WI38 (cell line): ENCODE measurements around the gene TOP2B.

Experiments used
- H3K4me3 ChIP-seq: 2 replicates; pipeline ENCODE4 v1.5.1; 2011; ENCODE audit warnings: low read depth, mild to moderate bottlenecking, control low read depth, low read length
- CTCF ChIP-seq: IDR thresholded peaks from 2 replicates; pipeline ENCODE4 v1.5.1; 2012; ENCODE audit warnings: low read depth, mild to moderate bottlenecking, control low read depth, low read length

TOP2B gene

GRCh38 chr3:25648107-25648535 is 16.6 kb downstream of the TOP2B start:
- no peak overlapping the region for H3K4me3 ChIP-seq
- peak; percentile 89 for TF ChIP-seq CTCF

GRCh38 chr3:25635038-25635437 is 29.7 kb downstream of the TOP2B start:
- no peak for TF ChIP-seq CTCF
- no peak overlapping the region for H3K4me3 ChIP-seq

- TF ChIP-seq CTCF = no peak
- H3K4me3 ChIP-seq = no peak overlapping the region
These were observed 30.8 kb downstream of the TOP2B start for GRCh38 chr3:25633919-25634318.

- TF ChIP-seq CTCF = no peak
- H3K4me3 ChIP-seq = no peak overlapping the region
These were observed 32.7 kb downstream of the TOP2B start for GRCh38 chr3:25631989-25632388.

GRCh38 chr3:25621087-25621486 is 43.6 kb downstream of the TOP2B start:
- H3K4me3 ChIP-seq = no peak overlapping the region
- no peak for TF ChIP-seq CTCF

GRCh38 chr3:25620493-25620892 is 44.2 kb downstream of the TOP2B start:
- TF ChIP-seq CTCF = no peak
- no peak overlapping the region for H3K4me3 ChIP-seq

- TF ChIP-seq CTCF = no peak
These were observed 45.3 kb downstream of the TOP2B start for GRCh38 chr3:25619382-25619781.

More at GRCh38 chr3:25619382-25619781, 45.3 kb downstream of the TOP2B start:
- H3K4me3 ChIP-seq = no peak overlapping the region
